Activated CD4-positive, alpha-beta memory T cell treated with anti-CD3 and anti-CD28 coated beads for 36 hours (primary cell): Measurements from ENCODE around the gene CENPN. TPM values are rescaled to one million over a fixed set of nuclear protein-coding genes. Genes with fewer than 3 reads are reported as not detected.

Experiments
- CTCF ChIA-PET: fragments of 350-600 bp; sonication (Branson Sonifier 250); formaldehyde crosslinking; loops from one replicate; lab custom pipeline; 2021; ENCODE audit warnings: antibody characterized with exemption, inconsistent platforms; lab: Charles Lee
- POLR2A ChIA-PET: fragments of 350-600 bp; sonication (Branson Sonifier 250); formaldehyde crosslinking; loops from one replicate; lab custom pipeline; 2021; ENCODE audit warnings: antibody characterized with exemption; lab: Charles Lee
- DNase-seq: peaks from one replicate; pipeline ENCODE4 v3.0.0-alpha.2; 2020
- H3K27ac Mint-ChIP-seq: one replicate; pipeline ENCODE4 v1.8.0; 2021; ENCODE audit warnings: mixed read lengths
- H3K27me3 Mint-ChIP-seq: one replicate; pipeline ENCODE4 v1.8.0; 2021; ENCODE audit warnings: mixed read lengths
- H3K36me3 Mint-ChIP-seq: one replicate; pipeline ENCODE4 v1.8.0; 2021; ENCODE audit warnings: mixed read lengths
- H3K4me1 Mint-ChIP-seq: one replicate; pipeline ENCODE4 v1.8.0; 2021; ENCODE audit warnings: low read depth, mixed read lengths
- H3K4me3 Mint-ChIP-seq: one replicate; pipeline ENCODE4 v1.8.0; 2021; ENCODE audit warnings: mild to moderate bottlenecking, mixed read lengths
- H3K9me3 Mint-ChIP-seq: one replicate; pipeline ENCODE4 v1.8.0; 2021; ENCODE audit warnings: mixed read lengths
- intact Hi-C: fragments of 100-400 bp; cut with micrococcal nuclease; formaldehyde crosslinking; loops from one replicate; pipeline ENCODE4 v1.15.1; 2023
- total RNA-seq, 2 experiments: library from RNA; stranded (reverse); gene quantifications; one replicate each; pipeline ENCODE4 v1.2.3, GENCODE V29; 2021

CENPN gene
- total RNA-seq, 2 experiments from 2014 or later: 71.9 to 76.0 TPM

GRCh38 chr16:81004646-81005353 is 2.2 kb upstream of the CENPN start:
- POLR2A ChIA-PET: interaction anchor here (1.1 to 2.3 kb wide), 2 partner anchors 10 to 72 kb away, joined by 3 to 7 read pairs; partner anchors contain the start of gene C16orf46
- Mint-ChIP-seq H3K27me3 (no peaks in the 10 kb centered on the region), H3K4me1 (peaks cover 59% of the 10 kb centered on the region), H3K27ac (peak overlapping the region; percentile 83), H3K36me3 (peaks cover 18% of the 10 kb centered on the region), H3K9me3 (no peaks in the 10 kb centered on the region), H3K4me3 (peak overlapping the region; percentile 88)
- intact Hi-C loops: loop anchor here (1.0 to 10.0 kb wide), 5 partner anchors 92 to 1650 kb away; partner anchors contain the start of genes GAN and GCSH
- DNase-seq: peak; percentile 18
- CTCF ChIA-PET: interaction anchor here (0.6 to 8.5 kb wide), 23 partner anchors 8 to 732 kb away, joined by 3 to 139 read pairs (median 3); partner anchors contain the start of gene ATMIN

GRCh38 chr16:81005610-81006161 is 1.3 kb upstream of the CENPN start:
- peak; percentile 20 for DNase-seq
- POLR2A ChIA-PET: interaction anchor here (1.1 kb wide), 1 partner anchor 9 kb away, joined by 3 read pairs; no protein-coding TSS in a partner anchor
- no peaks in the 10 kb centered on the region for H3K27me3 Mint-ChIP-seq
- peak overlapping the region; percentile 98 for H3K27ac Mint-ChIP-seq
- H3K9me3 Mint-ChIP-seq: no peaks in the 10 kb centered on the region
- intact Hi-C loops: loop anchor here (2.0 to 10.0 kb wide), 5 partner anchors 199 to 1649 kb away; partner anchors contain the start of gene GAN
- peak overlapping the region; percentile 88 for H3K4me3 Mint-ChIP-seq
- CTCF ChIA-PET: interaction anchor here (0.7 to 8.5 kb wide), 7 partner anchors 9 to 493 kb away, joined by 3 to 139 read pairs (median 6); partner anchors contain the start of gene ATMIN
- H3K36me3 Mint-ChIP-seq: peaks cover 18% of the 10 kb centered on the region
- H3K4me1 Mint-ChIP-seq: peaks cover 53% of the 10 kb centered on the region

GRCh38 chr16:81006211-81006812 is 702 bp upstream of the CENPN start:
- peaks cover 48% of the 10 kb centered on the region for H3K4me1 Mint-ChIP-seq
- CTCF ChIA-PET: interaction anchor here (1.3 to 8.5 kb wide), 3 partner anchors 9 to 27 kb away, joined by 4 to 139 read pairs (median 13); partner anchors contain the start of gene ATMIN

GRCh38 chr16:81008505-81008789 is 1.4 kb downstream of the CENPN start:
- H3K9me3 Mint-ChIP-seq: no peaks in the 10 kb centered on the region
- peak overlapping the region; percentile 98 for H3K27ac Mint-ChIP-seq
- peaks cover 28% of the 10 kb centered on the region for H3K4me1 Mint-ChIP-seq
- no peak for DNase-seq
- CTCF ChIA-PET: interaction anchor here (0.7 kb wide), 1 partner anchor 84 kb away, joined by 3 read pairs; no protein-coding TSS in a partner anchor
- intact Hi-C loops: loop anchor here (5.0 to 10.0 kb wide), 4 partner anchors 306 to 1646 kb away; partner anchors contain the start of gene GAN
- peak overlapping the region; percentile 88 for H3K4me3 Mint-ChIP-seq
- POLR2A ChIA-PET: no interaction called here
- H3K27me3 Mint-ChIP-seq: no peaks in the 10 kb centered on the region
- peaks cover 31% of the 10 kb centered on the region for H3K36me3 Mint-ChIP-seq

More at GRCh38 chr16:81006211-81006812, 702 bp upstream of the CENPN start:
- Mint-ChIP-seq H3K27ac (peak overlapping the region; percentile 98), H3K4me3 (peak overlapping the region; percentile 88), H3K36me3 (peaks cover 24% of the 10 kb centered on the region), H3K27me3 (no peaks in the 10 kb centered on the region), H3K9me3 (no peaks in the 10 kb centered on the region)
- POLR2A ChIA-PET: interaction anchor here (0.9 to 1.1 kb wide), 5 partner anchors 8 to 426 kb away, joined by 3 to 8 read pairs (median 4); partner anchors contain the start of genes ATMIN and C16orf46
- DNase-seq: peak; percentile 85
- intact Hi-C loops: loop anchor here (2.0 to 10.0 kb wide), 5 partner anchors 200 to 1648 kb away; partner anchors contain the start of gene GAN

GRCh38 chr16:81012974-81013373 is 6.0 kb downstream of the CENPN start:
- no peaks in the 10 kb centered on the region for H3K27me3 Mint-ChIP-seq
- no peaks in the 10 kb centered on the region for H3K9me3 Mint-ChIP-seq
- ChIA-PET POLR2A (no interaction called here), CTCF (no interaction called here)
- DNase-seq: no peak
- intact Hi-C loops: no loop called here
- no peak overlapping the region for H3K27ac Mint-ChIP-seq
- H3K4me3 Mint-ChIP-seq: no peak overlapping the region
- peaks cover 14% of the 10 kb centered on the region for H3K4me1 Mint-ChIP-seq
- peaks cover 57% of the 10 kb centered on the region for H3K36me3 Mint-ChIP-seq

- no peak overlapping the region for H3K4me3 Mint-ChIP-seq
- peaks cover 60% of the 10 kb centered on the region for H3K36me3 Mint-ChIP-seq
- H3K9me3 Mint-ChIP-seq: no peaks in the 10 kb centered on the region
- peak overlapping the region; percentile 52 for H3K27ac Mint-ChIP-seq
- H3K4me1 Mint-ChIP-seq: peaks cover 8% of the 10 kb centered on the region
- intact Hi-C loops: no loop called here
- POLR2A ChIA-PET: interaction anchor here (0.8 to 1.1 kb wide), 2 partner anchors 9 to 14 kb away, joined by 3 read pairs; no protein-coding TSS in a partner anchor
- CTCF ChIA-PET: interaction anchor here (0.7 to 2.4 kb wide), 4 partner anchors 9 to 62 kb away, joined by 3 to 20 read pairs (median 4); partner anchors contain the start of genes ATMIN and C16orf46
- no peaks in the 10 kb centered on the region for H3K27me3 Mint-ChIP-seq
- no peak for DNase-seq
Observed at GRCh38 chr16:81014672-81015071, 7.7 kb downstream of the CENPN start.

- H3K4me1 Mint-ChIP-seq: peaks cover 8% of the 10 kb centered on the region
- no peak for DNase-seq
- CTCF ChIA-PET: interaction anchor here (0.6 to 1.5 kb wide), 7 partner anchors 8 to 282 kb away, joined by 3 to 7 read pairs (median 3); partner anchors contain the start of gene ATMIN
- intact Hi-C loops: no loop called here
- POLR2A ChIA-PET: no interaction called here
- H3K4me3 Mint-ChIP-seq: no peak overlapping the region
- no peaks in the 10 kb centered on the region for H3K27me3 Mint-ChIP-seq
- H3K36me3 Mint-ChIP-seq: peaks cover 56% of the 10 kb centered on the region
- no peak overlapping the region for H3K27ac Mint-ChIP-seq
- H3K9me3 Mint-ChIP-seq: no peaks in the 10 kb centered on the region
Observed at GRCh38 chr16:81018496-81018895, 11.5 kb downstream of the CENPN start.

GRCh38 chr16:81026429-81026828 is 19.4 kb downstream of the CENPN start:
- no peak for DNase-seq
- no peaks in the 10 kb centered on the region for H3K27me3 Mint-ChIP-seq
- no peak overlapping the region for H3K4me3 Mint-ChIP-seq
- intact Hi-C loops: no loop called here
- no peak overlapping the region for H3K27ac Mint-ChIP-seq
- H3K36me3 Mint-ChIP-seq: peaks cover 48% of the 10 kb centered on the region
- CTCF ChIA-PET: no interaction called here
- H3K4me1 Mint-ChIP-seq: peaks cover 6% of the 10 kb centered on the region
- peaks cover 3% of the 10 kb centered on the region for H3K9me3 Mint-ChIP-seq
- POLR2A ChIA-PET: no interaction called here

- Mint-ChIP-seq H3K4me1 (peaks cover 6% of the 10 kb centered on the region), H3K27ac (peak overlapping the region; percentile 10), H3K27me3 (no peaks in the 10 kb centered on the region), H3K4me3 (no peak overlapping the region), H3K36me3 (peaks cover 36% of the 10 kb centered on the region), H3K9me3 (peaks cover 3% of the 10 kb centered on the region)
- intact Hi-C loops: loop anchor here (10.0 kb wide), 1 partner anchor 285 kb away; the partner anchor contains the start of gene GAN
- POLR2A ChIA-PET: interaction anchor here (1.0 kb wide), 1 partner anchor 47 kb away, joined by 5 read pairs; the partner anchor contains the start of gene C16orf46
- peak; percentile 40 for DNase-seq
- CTCF ChIA-PET: interaction anchor here (9.6 kb wide), 1 partner anchor 27 kb away, joined by 139 read pairs; the partner anchor contains the start of genes CENPN and CMC2
Observed at GRCh38 chr16:81029930-81030604, 23.1 kb downstream of the CENPN start.

- intact Hi-C loops: loop anchor here (1.0 to 10.0 kb wide), 4 partner anchors 28 to 703 kb away; partner anchors contain the start of genes C16orf46, CENPN and GAN
- H3K4me3 Mint-ChIP-seq: peak within 1 kb of the TSS; percentile 79
- ChIA-PET POLR2A (interaction anchor here (1.0 to 1.7 kb wide), 3 partner anchors 28 to 703 kb away, joined by 3 to 11 read pairs (median 8); partner anchors contain the start of genes C16orf46, CENPN and CMC2), CTCF (interaction anchor here (0.6 to 9.6 kb wide), 41 partner anchors 10 to 1286 kb away, joined by 3 to 139 read pairs (median 4); partner anchors contain the start of genes C16orf46, CENPN and CMC2)
- H3K36me3 Mint-ChIP-seq: peaks cover 13% of the 10 kb centered on the region
- no peaks in the 10 kb centered on the region for H3K27me3 Mint-ChIP-seq
- peaks cover 21% of the 10 kb centered on the region for H3K4me1 Mint-ChIP-seq
- no peak within 1 kb of the TSS for H3K27ac Mint-ChIP-seq
- DNase-seq: peak; percentile 89
- H3K9me3 Mint-ChIP-seq: no peaks in the 10 kb centered on the region
Observed at GRCh38 chr16:81035398-81035974, 28.5 kb downstream of the CENPN start, which contains the start of gene ATMIN. TSS of gene ATMIN (plus strand) at chr16:81035842. CDS start at chr16:81035871, 29 bp downstream.
